Measurements from ENCODE around the gene CC2D1A.

CC2D1A gene

GRCh38 chr19:13876834-13877233 lies 29.2 kb upstream of the CC2D1A start, which contains the start of gene NANOS3:
Gene NANOS3, plus strand, starts transcription at chr19:13877134. Its CDS starts 115 bp downstream, at chr19:13877249.
- no peak for DNase-seq

GRCh38 chr19:13877303-13877702 lies 28.7 kb upstream of the CC2D1A start:
- DNase-seq: no peak

GRCh38 chr19:13880059-13881043 lies 25.6 kb upstream of the CC2D1A start:
- peak; percentile 41 to 99 (median 91) for DNase-seq

GRCh38 chr19:13881251-13881691 lies 24.7 kb upstream of the CC2D1A start:
- DNase-seq: peak in 2 of 56 donors; percentile 13 to 20

GRCh38 chr19:13881692-13882418 lies 24.1 kb upstream of the CC2D1A start:
- DNase-seq: peak in 15 of 56 donors; percentile 2 to 71 (median 20)

GRCh38 chr19:13882419-13882795 lies 23.6 kb upstream of the CC2D1A start:
- DNase-seq: no peak

DNA sequence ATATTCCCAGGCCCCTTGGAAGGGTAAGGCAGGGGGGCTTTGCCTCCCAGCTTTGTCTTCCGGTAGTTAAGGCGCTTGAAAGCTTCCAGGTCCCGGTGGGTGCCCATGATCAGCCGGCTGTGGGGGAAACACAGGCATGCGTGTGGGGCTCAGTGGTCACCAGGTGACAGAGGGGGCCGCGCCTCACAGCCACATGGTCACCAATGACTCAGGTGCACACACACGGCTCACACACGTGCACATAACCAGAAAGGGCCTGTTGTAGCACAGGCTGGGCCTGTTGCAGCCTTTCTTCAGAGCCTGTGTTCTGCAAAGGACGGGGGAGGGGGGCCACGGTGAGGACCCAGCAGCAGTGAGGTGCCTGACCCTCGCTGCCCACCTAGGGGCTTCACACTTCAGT lies 23.2 kb upstream of the CC2D1A start:
- no peak for DNase-seq

GRCh38 chr19:13883516-13884064 lies 22.4 kb upstream of the CC2D1A start:
- no peak for DNase-seq

DNA sequence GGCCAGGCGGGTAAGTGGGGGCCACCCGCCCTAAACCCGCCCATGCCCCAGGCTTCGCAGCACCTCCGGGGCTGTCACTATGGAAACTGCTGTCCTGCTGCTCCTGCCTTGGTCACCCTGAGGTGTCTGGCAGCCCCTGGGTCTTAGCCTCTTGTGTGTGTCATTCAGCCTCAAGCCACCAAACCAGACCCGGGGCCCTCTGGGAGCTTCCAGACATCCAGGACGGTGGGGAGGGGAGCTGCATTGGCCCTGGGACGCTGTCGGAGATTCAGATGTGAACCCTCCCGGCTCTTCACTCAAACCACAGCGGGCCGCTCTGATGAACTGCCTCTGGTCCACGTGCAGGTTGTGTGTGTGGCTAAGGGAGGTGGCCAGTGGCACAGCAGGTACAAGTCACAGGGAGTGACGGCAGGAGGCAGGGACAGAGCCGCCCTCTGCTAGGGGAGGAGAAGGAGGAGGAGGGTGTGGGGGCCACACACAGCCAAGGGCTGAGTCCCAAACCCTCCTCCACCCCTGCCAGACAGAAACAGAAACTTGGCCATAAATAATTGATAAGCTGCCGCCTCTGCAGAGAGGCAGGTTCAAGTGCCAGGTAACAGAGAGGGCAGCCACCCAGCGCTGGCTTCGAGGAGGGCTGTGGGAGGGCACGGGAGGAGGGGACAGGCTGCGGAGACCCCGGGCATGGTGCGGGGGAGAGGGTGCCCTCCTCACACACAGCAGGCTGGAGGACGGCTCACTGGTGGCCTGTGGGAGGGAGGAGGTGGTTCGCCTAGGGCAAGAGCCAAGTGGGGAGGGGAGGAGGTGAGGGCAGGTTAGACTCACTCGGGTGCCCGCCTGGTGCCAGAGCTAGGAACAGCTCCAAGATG lies 21.0 kb upstream of the CC2D1A start:
- no peak for DNase-seq

- no peak for DNase-seq
Measured at GRCh38 chr19:13885826-13886365, 20.1 kb upstream of the CC2D1A start.

GRCh38 chr19:13887018-13887436 lies 19.0 kb upstream of the CC2D1A start:
- DNase-seq: no peak

- no peak for DNase-seq
Measured at GRCh38 chr19:13887517-13887916, 18.5 kb upstream of the CC2D1A start.

GRCh38 chr19:13888281-13888680 lies 17.7 kb upstream of the CC2D1A start:
- no peak for DNase-seq

- DNase-seq: no peak
Measured at GRCh38 chr19:13890136-13890535, 15.9 kb upstream of the CC2D1A start.

DNA sequence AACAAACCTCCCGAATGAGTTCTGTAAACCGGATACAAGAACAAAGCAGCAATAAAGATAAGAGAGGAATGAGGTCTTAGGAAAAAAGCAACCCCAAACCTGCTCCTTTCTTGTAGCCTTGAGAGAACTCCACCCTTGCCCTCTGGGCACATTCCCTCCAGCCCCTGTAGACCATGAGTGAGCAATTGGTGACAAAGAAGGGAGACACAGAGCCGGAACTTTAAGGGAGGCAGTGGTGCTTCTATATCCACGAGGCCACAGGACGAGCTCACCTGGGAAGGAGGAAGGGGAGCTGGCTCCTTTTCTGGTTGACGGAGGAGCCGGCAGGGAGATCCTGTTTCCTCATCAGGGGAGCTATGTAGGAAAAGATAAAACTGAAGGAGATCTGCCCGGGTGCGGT lies 13.1 kb upstream of the CC2D1A start:
- DNase-seq: no peak

DNA sequence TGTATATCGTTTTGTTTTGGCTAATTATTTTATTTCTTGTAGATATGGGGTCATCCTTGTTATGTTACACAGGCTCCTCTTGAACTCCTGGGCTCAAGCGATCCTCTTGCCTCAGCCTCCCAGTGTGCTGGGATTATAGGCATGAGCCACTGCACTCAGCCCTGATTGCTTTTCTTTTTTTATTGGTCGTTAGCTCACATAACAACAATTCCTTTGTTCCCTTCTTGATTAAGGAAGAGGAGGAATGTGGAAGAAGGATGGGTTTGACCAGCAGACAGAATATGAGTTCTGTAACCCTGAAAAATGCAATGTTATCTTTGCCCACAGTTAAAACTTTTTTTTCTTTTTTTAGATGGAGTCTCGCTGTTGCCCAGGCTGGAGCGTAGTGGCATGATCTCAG lies 11.4 kb upstream of the CC2D1A start:
- no peak for DNase-seq

- DNase-seq: no peak
Measured at GRCh38 chr19:13896227-13896626, 9.8 kb upstream of the CC2D1A start.

DNA sequence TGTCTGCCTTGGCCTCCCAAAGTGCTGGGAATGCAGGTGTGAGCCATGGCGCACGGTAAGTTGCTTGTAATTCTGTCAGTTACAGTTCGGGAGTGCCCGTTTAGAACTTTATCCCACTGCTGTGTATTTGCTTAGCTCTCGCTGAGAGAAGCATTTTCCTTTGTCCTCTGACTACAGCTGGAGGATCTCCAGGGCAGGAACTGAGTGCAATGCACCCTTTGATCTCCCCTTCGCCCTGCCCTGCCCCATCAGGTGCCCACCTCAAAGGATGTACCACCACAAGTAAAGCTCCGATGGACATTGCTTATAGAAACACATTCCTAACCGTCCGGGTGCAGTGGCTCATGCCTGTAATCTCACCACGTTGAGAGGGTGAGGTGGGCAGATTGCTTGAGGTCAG lies 6.6 kb upstream of the CC2D1A start:
- DNase-seq: no peak

DNA sequence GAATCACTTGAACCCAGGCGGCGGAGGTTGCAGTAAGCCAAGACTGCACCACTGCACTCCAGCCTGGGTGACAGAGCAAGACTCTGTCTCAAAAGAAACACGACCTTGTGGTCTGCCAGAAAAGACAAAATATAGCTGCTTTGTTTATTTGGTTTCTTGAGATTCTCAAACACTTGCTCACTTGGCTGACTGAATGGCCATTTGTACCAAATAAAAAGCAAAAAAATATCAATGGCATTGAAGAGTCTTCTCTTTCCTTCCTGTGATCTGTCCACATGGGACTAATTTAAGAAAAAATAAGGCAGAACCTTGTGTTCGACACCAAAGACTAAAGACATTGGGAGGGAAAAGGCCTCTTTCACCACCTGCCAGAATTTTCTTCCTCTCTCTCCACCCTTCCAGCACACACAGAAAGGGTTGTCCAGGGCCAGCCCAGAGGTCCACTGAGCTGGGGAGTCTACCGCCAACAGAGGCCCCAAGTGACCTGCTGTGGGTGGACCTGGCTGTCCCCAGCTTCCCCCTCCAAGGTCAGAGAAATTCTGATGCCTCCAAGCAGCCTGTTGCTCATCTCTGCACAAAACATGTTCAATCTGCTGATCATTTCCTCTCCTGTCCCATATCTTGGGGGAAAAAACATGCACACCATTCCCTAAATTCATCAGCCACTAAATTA lies 6.0 kb upstream of the CC2D1A start:
- DNase-seq: peak in 10 of 56 donors; percentile 1 to 29 (median 6)

GRCh38 chr19:13902993-13903555 lies 2.9 kb upstream of the CC2D1A start:
- DNase-seq: no peak
